ENCODE results near the gene IRAK2. TPM values are rescaled to one million over a fixed set of nuclear protein-coding genes. Genes with fewer than 3 reads are reported as not detected.

The IRAK2 gene
- total RNA-seq, 1 donor from 2014 or later: 2.0 TPM

DNA sequence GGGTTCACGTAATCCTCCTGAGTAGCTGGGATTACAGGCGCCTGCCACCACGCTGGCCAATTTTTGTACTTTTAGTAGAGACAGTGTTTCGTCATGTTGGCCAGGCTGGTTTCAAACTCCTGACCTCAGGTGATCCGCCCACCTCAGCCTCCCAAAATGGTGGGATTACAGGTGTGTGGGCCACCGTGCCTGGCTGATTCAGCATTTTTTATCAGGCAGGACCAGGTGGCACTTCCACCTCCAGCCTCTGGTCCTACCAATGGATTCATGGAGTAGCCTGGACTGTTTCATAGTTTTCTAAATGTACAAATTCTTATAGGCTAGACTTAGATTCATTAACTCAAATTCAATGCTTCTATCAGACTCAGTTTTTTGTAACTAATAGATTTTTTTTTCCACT lies 13.7 kb upstream of the IRAK2 start:
- Histone ChIP-seq H3K9me3 (ENCODE audit: insufficient read depth, low read depth, low read length) (no peaks in the 10 kb centered on the region), H4K20me1 (ENCODE audit: insufficient read depth, low read length) (peaks cover 27% of the 10 kb centered on the region), H3K79me2 (ENCODE audit: insufficient read depth, low read length) (peaks cover 15% of the 10 kb centered on the region), H3K9ac (ENCODE audit: low read length) (no peak overlapping the region), H2AFZ (ENCODE audit: low read depth, low read length) (no peak overlapping the region), H3K27ac (ENCODE audit: low read depth, low read length) (no peak overlapping the region), H3K4me3 (ENCODE audit: insufficient read depth, low read depth, low read length) (no peak overlapping the region), H3K27me3 (ENCODE audit: insufficient read depth, low read length) (no peaks in the 10 kb centered on the region), H3K4me1 (ENCODE audit: insufficient read depth, low read length) (no peaks in the 10 kb centered on the region), H3K36me3 (ENCODE audit: insufficient read depth, low read length) (peaks cover 19% of the 10 kb centered on the region), H3K4me2 (ENCODE audit: low read length) (no peak overlapping the region)
- TF ChIP-seq CTCF (IDR thresholded peaks at IDR 0.05; ENCODE audit: insufficient read depth, low read depth, low read length) (no peak), EZH2 (IDR thresholded peaks at IDR 0.05; ENCODE audit: insufficient read depth, low read length) (no peak)
- Mint-ChIP-seq H3K4me3 (ENCODE audit: unreplicated experiment) (no peak overlapping the region), H3K27me3 (ENCODE audit: low read depth, unreplicated experiment) (no peaks in the 10 kb centered on the region), H3K36me3 (ENCODE audit: low read depth, unreplicated experiment) (peaks cover 15% of the 10 kb centered on the region), H3K4me1 (ENCODE audit: low read depth, unreplicated experiment) (no peaks in the 10 kb centered on the region), H3K27ac (ENCODE audit: unreplicated experiment) (no peak overlapping the region), H3K9me3 (ENCODE audit: unreplicated experiment) (peaks cover under 1% of the 10 kb centered on the region)
- no peak for FAIRE-seq
- DNase-seq (ENCODE audit: low read depth): no peak

DNA sequence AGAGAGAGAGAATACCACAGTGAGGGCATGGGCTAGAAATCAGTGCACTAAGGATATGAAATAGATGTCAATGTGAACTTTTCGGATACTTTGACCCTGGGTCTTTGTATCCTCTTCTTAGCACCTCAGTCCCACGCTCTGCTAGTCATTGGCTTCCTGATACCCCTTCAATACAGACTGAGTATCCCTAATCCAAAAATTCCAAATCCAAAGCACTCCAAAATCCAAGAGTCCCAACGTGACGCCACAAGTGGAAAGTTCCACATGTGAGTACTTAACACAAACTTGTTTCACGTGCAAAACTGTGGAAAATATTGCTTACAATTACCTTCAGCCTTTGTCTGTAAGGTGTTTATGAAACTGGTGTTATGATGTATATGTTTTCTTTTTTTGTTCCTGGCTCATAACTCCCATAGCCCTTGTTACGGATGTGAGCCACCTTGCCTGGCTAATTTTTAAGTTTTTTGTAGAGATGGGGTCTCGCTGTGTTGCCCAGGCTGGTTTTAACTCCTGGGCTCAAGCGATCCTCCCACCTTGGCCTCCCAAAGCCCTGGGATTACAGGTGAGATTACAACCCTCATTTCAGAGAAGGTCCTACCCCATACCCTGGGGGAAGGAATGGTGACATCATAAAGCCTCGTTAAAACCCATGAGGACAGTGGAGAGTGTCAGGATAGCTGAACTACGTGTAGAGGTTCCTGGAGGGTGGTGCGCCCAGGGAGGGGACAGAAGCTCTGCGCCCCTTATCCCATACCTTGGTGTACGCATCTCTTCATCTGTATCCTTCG lies 10.2 kb upstream of the IRAK2 start:
- Histone ChIP-seq H3K27me3 (ENCODE audit: insufficient read depth, low read length) (no peaks in the 10 kb centered on the region), H4K20me1 (ENCODE audit: insufficient read depth, low read length) (peaks cover 3% of the 10 kb centered on the region), H3K27ac (ENCODE audit: low read depth, low read length) (no peak overlapping the region), H2AFZ (ENCODE audit: low read depth, low read length) (no peak overlapping the region), H3K4me2 (ENCODE audit: low read length) (no peak overlapping the region), H3K36me3 (ENCODE audit: insufficient read depth, low read length) (peaks cover 18% of the 10 kb centered on the region), H3K4me1 (ENCODE audit: insufficient read depth, low read length) (no peaks in the 10 kb centered on the region), H3K79me2 (ENCODE audit: insufficient read depth, low read length) (no peaks in the 10 kb centered on the region), H3K9ac (ENCODE audit: low read length) (no peak overlapping the region), H3K9me3 (ENCODE audit: insufficient read depth, low read depth, low read length) (no peaks in the 10 kb centered on the region), H3K4me3 (ENCODE audit: insufficient read depth, low read depth, low read length) (no peak overlapping the region)
- H3K36me3 Mint-ChIP-seq (ENCODE audit: low read depth, unreplicated experiment): peaks cover 14% of the 10 kb centered on the region
- H3K4me1 Mint-ChIP-seq (ENCODE audit: low read depth, unreplicated experiment): no peaks in the 10 kb centered on the region
- no peak overlapping the region for H3K27ac Mint-ChIP-seq (ENCODE audit: unreplicated experiment)
- peaks cover 3% of the 10 kb centered on the region for H3K9me3 Mint-ChIP-seq (ENCODE audit: unreplicated experiment)
- H3K4me3 Mint-ChIP-seq (ENCODE audit: unreplicated experiment): no peak overlapping the region
- no peak for FAIRE-seq
- no peaks in the 10 kb centered on the region for H3K27me3 Mint-ChIP-seq (ENCODE audit: low read depth, unreplicated experiment)
- TF ChIP-seq CTCF (IDR thresholded peaks at IDR 0.05; ENCODE audit: insufficient read depth, low read depth, low read length) (no peak), EZH2 (IDR thresholded peaks at IDR 0.05; ENCODE audit: insufficient read depth, low read length) (no peak)
- no peak for DNase-seq (ENCODE audit: low read depth)

DNA sequence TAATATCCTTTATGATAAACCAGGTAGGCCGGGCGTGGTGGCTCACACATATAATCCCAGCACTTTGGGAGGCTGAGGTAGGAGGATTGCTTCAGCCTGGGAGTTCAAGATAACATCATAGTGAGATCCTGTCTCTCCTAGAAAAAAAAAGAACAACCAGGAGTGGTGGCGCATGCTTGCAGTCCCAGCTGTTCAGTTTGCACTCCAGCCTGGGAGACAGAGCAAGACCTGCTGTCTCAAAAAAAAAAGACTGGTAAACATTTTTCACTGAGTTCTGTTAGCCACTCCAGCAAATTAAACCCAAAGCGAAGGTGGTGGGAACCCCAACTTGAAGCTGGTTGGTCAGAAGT lies 9.6 kb upstream of the IRAK2 start:
- H3K27me3 Mint-ChIP-seq (ENCODE audit: low read depth, unreplicated experiment): no peaks in the 10 kb centered on the region
- Histone ChIP-seq H3K27ac (ENCODE audit: low read depth, low read length) (no peak overlapping the region), H3K4me3 (ENCODE audit: insufficient read depth, low read depth, low read length) (no peak overlapping the region), H3K27me3 (ENCODE audit: insufficient read depth, low read length) (no peaks in the 10 kb centered on the region), H3K9ac (ENCODE audit: low read length) (no peak overlapping the region), H2AFZ (ENCODE audit: low read depth, low read length) (no peak overlapping the region), H3K79me2 (ENCODE audit: insufficient read depth, low read length) (no peaks in the 10 kb centered on the region), H3K36me3 (ENCODE audit: insufficient read depth, low read length) (peaks cover 12% of the 10 kb centered on the region), H3K4me2 (ENCODE audit: low read length) (no peak overlapping the region), H3K4me1 (ENCODE audit: insufficient read depth, low read length) (no peaks in the 10 kb centered on the region), H3K9me3 (ENCODE audit: insufficient read depth, low read depth, low read length) (no peaks in the 10 kb centered on the region), H4K20me1 (ENCODE audit: insufficient read depth, low read length) (no peaks in the 10 kb centered on the region)
- TF ChIP-seq CTCF (IDR thresholded peaks at IDR 0.05; ENCODE audit: insufficient read depth, low read depth, low read length) (no peak), EZH2 (IDR thresholded peaks at IDR 0.05; ENCODE audit: insufficient read depth, low read length) (no peak)
- peaks cover 13% of the 10 kb centered on the region for H3K36me3 Mint-ChIP-seq (ENCODE audit: low read depth, unreplicated experiment)
- no peaks in the 10 kb centered on the region for H3K4me1 Mint-ChIP-seq (ENCODE audit: low read depth, unreplicated experiment)
- H3K9me3 Mint-ChIP-seq (ENCODE audit: unreplicated experiment): peaks cover 3% of the 10 kb centered on the region
- no peak overlapping the region for H3K27ac Mint-ChIP-seq (ENCODE audit: unreplicated experiment)
- no peak for DNase-seq (ENCODE audit: low read depth)
- no peak overlapping the region for H3K4me3 Mint-ChIP-seq (ENCODE audit: unreplicated experiment)
- no peak for FAIRE-seq

All from astrocyte (in vitro differentiated cells and primary cell).